Panc1 (cell line): ENCODE measurements around the gene CSNK2A2.

Source experiments
- CTCF ChIP-seq: fragments of 450-650 bp; IDR thresholded peaks from 2 replicates; pipeline ENCODE4 v1.5.1; 2017; ENCODE audit warnings: mild to moderate bottlenecking
- SIN3A ChIP-seq: IDR thresholded peaks from 2 replicates; pipeline ENCODE4 v1.6.1; 2012; ENCODE audit warnings: low read depth, mild to moderate bottlenecking, low read length, moderate library complexity, borderline replicate concordance; ENCODE audit not compliant: insufficient read depth

- no peak for TF ChIP-seq CTCF
- no peak for TF ChIP-seq SIN3A
Measured at GRCh38 chr16:58157239-58157638, 40.7 kb downstream of the CSNK2A2 start.
